Lower lobe of right lung (tissue), 2 donors: ENCODE results near the gene YIF1B. TPM values are rescaled to one million over a fixed set of nuclear protein-coding genes. Genes with fewer than 3 reads are reported as not detected.

ENCODE experiments used
- ATAC-seq, 2 donors: fragments of 200-7000 bp; cut with Tn5 transposase; one replicate each; pipeline ENCODE4 v1.9.1; 2020 to 2022; ENCODE audit warnings: mild to moderate bottlenecking in 2 of 2, moderate library complexity in 2 of 2
- DNase-seq: peaks from one replicate; pipeline ENCODE4 v3.0.0-alpha.2; 2020
- H3K27ac ChIP-seq: fragments of 200-600 bp; one replicate; pipeline ENCODE4 v1.8.0; 2022
- H3K27me3 ChIP-seq: fragments of 200-600 bp; one replicate; pipeline ENCODE4 v1.8.0; 2022; ENCODE audit warnings: low read depth
- H3K36me3 ChIP-seq: fragments of 200-600 bp; one replicate; pipeline ENCODE4 v1.8.0; 2022; ENCODE audit warnings: mild to moderate bottlenecking
- H3K4me1 ChIP-seq: fragments of 200-600 bp; one replicate; pipeline ENCODE4 v1.8.0; 2022
- H3K4me3 ChIP-seq: fragments of 200-600 bp; one replicate; pipeline ENCODE4 v1.8.0; 2022; ENCODE audit warnings: mild to moderate bottlenecking
- H3K9me3 ChIP-seq: fragments of 200-600 bp; one replicate; pipeline ENCODE4 v1.8.0; 2022
- intact Hi-C: fragments of 100-400 bp; cut with DNase I; formaldehyde crosslinking; loops from one replicate; pipeline ENCODE4 v1.11.0; 2022
- total RNA-seq: library from RNA; stranded (reverse); fragmentation: NEBNext Ultra II Directional; extraction: Animal tissue kit (Norgen Biotek cat#: 25700); gene quantifications from one replicate; pipeline ENCODE4 v1.2.1, GENCODE V29; 2021
- TF ChIP-seq, protein P1 (sequence below): fragments of 200-600 bp; IDR thresholded peaks from one replicate; pipeline ENCODE4 v1.8.0; 2022; ENCODE audit warnings: antibody characterized with exemption, mild to moderate bottlenecking
- donor health status: DM: no; HTN: yes; CAD: no; lungs with severe emphysema.

Gene YIF1B
- total RNA-seq, 1 donor from 2014 or later: 38.9 TPM

GRCh38 chr19:38303517-38304351, 12.0 kb downstream of the YIF1B start, which contains the start of gene C19orf33:
TSS of gene C19orf33 (plus strand) at chr19:38304251. CDS start at chr19:38304262, 11 bp downstream.
- TF ChIP-seq, protein P1, sequence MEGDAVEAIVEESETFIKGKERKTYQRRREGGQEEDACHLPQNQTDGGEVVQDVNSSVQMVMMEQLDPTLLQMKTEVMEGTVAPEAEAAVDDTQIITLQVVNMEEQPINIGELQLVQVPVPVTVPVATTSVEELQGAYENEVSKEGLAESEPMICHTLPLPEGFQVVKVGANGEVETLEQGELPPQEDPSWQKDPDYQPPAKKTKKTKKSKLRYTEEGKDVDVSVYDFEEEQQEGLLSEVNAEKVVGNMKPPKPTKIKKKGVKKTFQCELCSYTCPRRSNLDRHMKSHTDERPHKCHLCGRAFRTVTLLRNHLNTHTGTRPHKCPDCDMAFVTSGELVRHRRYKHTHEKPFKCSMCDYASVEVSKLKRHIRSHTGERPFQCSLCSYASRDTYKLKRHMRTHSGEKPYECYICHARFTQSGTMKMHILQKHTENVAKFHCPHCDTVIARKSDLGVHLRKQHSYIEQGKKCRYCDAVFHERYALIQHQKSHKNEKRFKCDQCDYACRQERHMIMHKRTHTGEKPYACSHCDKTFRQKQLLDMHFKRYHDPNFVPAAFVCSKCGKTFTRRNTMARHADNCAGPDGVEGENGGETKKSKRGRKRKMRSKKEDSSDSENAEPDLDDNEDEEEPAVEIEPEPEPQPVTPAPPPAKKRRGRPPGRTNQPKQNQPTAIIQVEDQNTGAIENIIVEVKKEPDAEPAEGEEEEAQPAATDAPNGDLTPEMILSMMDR: no peak
- intact Hi-C loops: no loop called here
- ATAC-seq: peak; percentile 93 to 95
- peaks cover 28% of the 10 kb centered on the region for H3K36me3 ChIP-seq
- peak within 1 kb of the TSS; percentile 83 for H3K27ac ChIP-seq
- H3K27me3 ChIP-seq: no peaks in the 10 kb centered on the region
- no peaks in the 10 kb centered on the region for H3K9me3 ChIP-seq
- H3K4me3 ChIP-seq: peak within 1 kb of the TSS; percentile 53
- peak; percentile 88 for DNase-seq
- H3K4me1 ChIP-seq: peaks cover 20% of the 10 kb centered on the region

DNA sequence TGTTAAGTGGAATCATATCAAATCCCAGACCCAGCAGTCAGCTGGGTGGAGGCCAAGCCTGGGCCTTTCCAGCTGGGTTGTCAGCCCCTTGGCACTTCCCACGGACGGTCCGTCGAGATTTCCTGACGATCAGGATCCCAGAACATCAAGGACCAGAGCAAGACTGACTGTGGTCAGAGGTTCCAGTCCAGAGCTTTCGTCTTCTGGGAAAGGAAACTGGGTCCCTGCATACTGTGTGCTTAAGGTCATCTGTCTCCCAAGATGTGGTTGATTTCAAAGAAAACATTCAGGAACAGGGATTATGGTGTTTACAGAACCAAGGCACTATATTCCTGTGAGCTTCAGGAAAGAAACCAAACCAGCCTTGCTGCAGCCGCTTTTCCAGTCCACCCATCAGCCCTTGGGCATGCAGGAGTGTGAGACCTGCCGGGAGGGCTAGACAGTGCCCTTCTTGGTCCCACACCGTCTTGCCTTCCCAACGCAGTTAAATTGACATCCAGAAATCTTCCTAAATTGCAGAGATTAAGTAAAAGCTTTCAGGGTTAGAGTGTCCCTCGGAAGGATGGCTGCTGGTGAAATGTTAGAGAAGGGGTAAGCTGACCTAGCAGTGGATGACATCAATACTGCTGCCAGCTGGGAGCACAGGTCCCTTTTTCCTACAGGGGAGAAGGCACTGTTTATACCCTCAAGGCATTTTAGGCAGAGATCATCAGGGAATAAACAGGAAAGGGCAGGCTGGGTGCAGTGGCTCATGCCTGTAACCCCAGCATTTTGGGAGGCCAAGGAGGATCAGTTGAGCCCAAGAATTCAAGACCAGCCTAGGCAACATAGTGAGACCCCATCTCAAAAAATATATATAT, 16.7 kb downstream of the YIF1B start:
- Histone ChIP-seq H3K27ac (peak overlapping the region; percentile 25), H3K27me3 (no peaks in the 10 kb centered on the region), H3K4me3 (no peak overlapping the region), H3K9me3 (no peaks in the 10 kb centered on the region), H3K4me1 (peaks cover 9% of the 10 kb centered on the region), H3K36me3 (peaks cover 4% of the 10 kb centered on the region)
- ATAC-seq: no peak
- no peak for DNase-seq
- TF ChIP-seq, protein P1: no peak
- intact Hi-C loops: no loop called here

DNA sequence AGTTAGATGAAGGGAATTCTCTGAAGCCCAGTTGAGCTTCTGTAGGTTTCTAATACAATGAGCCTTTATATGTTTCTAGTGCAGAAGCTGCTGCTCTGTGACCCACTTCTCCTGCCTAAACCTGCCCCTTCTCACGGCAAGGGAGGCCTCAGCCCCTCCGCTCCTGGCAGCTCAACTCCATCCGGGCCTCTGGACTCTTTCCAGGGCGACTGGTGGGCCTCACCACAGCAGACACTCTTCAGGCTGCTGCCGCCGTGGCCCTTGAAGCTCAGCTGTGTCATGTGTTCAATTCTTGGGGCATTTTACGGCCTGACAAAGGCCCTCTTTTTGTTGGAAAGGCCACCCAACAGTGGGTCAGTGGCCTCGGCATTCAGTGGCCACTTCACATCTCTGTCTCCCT, 21.7 kb downstream of the YIF1B start:
- H3K4me3 ChIP-seq: no peak overlapping the region
- H3K27me3 ChIP-seq: no peaks in the 10 kb centered on the region
- H3K4me1 ChIP-seq: peaks cover 20% of the 10 kb centered on the region
- H3K9me3 ChIP-seq: no peaks in the 10 kb centered on the region
- intact Hi-C loops: no loop called here
- DNase-seq: no peak
- no peak overlapping the region for H3K27ac ChIP-seq
- H3K36me3 ChIP-seq: peaks cover 47% of the 10 kb centered on the region
- TF ChIP-seq, protein P1: no peak
- no peak for ATAC-seq

GRCh38 chr19:38293281-38293680, 22.5 kb downstream of the YIF1B start:
- H3K27me3 ChIP-seq: no peaks in the 10 kb centered on the region
- DNase-seq: no peak
- no peak overlapping the region for H3K4me3 ChIP-seq
- peaks cover 55% of the 10 kb centered on the region for H3K36me3 ChIP-seq
- H3K9me3 ChIP-seq: no peaks in the 10 kb centered on the region
- no peak overlapping the region for H3K27ac ChIP-seq
- intact Hi-C loops: no loop called here
- peaks cover 28% of the 10 kb centered on the region for H3K4me1 ChIP-seq
- no peak for ATAC-seq
- TF ChIP-seq, protein P1: no peak

GRCh38 chr19:38291855-38292254, 23.9 kb downstream of the YIF1B start:
- intact Hi-C loops: no loop called here
- Histone ChIP-seq H3K4me1 (peaks cover 38% of the 10 kb centered on the region), H3K9me3 (no peaks in the 10 kb centered on the region), H3K4me3 (no peak overlapping the region), H3K27ac (no peak overlapping the region), H3K27me3 (no peaks in the 10 kb centered on the region), H3K36me3 (peaks cover 62% of the 10 kb centered on the region)
- ATAC-seq: no peak
- DNase-seq: no peak
- TF ChIP-seq, protein P1: no peak
